Breast epithelium (tissue), 3 donors: ENCODE measurements around the gene GUK1.

Experiments
- CTCF ChIP-seq, 3 donors: fragments of 450-650 bp; IDR thresholded peaks; one replicate each; pipeline ENCODE4 v1.5.1; 2016 to 2017; ENCODE audit warnings: antibody characterized with exemption in 3 of 3, mild to moderate bottlenecking in 3 of 3, moderate library complexity in 3 of 3
- POLR2A ChIP-seq: fragments of 450-650 bp; IDR thresholded peaks from one replicate; pipeline ENCODE4 v1.6.1; 2016; ENCODE audit warnings: antibody characterized with exemption, mild to moderate bottlenecking, moderate library complexity
- POLR2AphosphoS5 ChIP-seq, 3 donors: sonication (generic); formaldehyde crosslinking; IDR thresholded peaks; one replicate each; pipeline ENCODE4 v1.6.1; 2017; ENCODE audit warnings: antibody characterized with exemption in 3 of 3

DNA sequence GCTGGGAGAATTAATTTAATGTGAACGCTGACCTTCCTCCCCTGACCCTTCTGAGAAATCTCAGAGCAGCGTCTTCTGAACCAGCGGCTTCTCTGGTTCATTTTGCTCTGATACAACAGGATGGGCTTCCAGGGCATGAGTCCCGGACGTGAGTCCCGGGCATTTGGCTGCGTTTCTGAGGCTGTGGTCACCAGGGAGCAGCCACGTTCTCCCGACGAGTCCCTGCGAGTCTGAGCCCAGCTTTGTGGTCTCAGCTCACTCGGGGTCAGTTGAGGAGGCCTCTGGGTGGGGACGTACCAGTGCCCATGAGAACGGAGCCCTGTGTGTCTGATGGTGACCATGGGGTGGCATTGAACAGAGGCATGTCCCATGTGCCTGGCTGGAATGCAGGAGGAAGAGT is 50.1 kb downstream of the GUK1 start:
- TF ChIP-seq POLR2A (no peak), CTCF (IDR thresholded peaks at IDR 0.05) (no peak), POLR2AphosphoS5 (IDR thresholded peaks at IDR 0.05) (no peak)
